Mesendoderm (in vitro differentiated cells): Measurements from ENCODE around the gene SLC6A17.

Experiments
- DNase-seq: peaks from one replicate; pipeline ENCODE4 v3.0.0; 2013
- H2AK5ac ChIP-seq: 2 replicates; pipeline ENCODE4 v1.6.1; 2013; ENCODE audit warnings: low read length, inconsistent platforms
- H2BK120ac ChIP-seq: 2 replicates; pipeline ENCODE4 v1.6.1; 2013; ENCODE audit warnings: low read depth, mild to moderate bottlenecking, low read length, moderate library complexity, mixed read lengths
- H2BK15ac ChIP-seq: replicated peaks from 2 replicates; pipeline ENCODE4 v1.6.1; 2013; ENCODE audit warnings: low read depth, mild to moderate bottlenecking, moderate library complexity
- H2BK5ac ChIP-seq: 2 replicates; pipeline ENCODE4 v1.6.1; 2013; ENCODE audit warnings: low read length, inconsistent platforms
- H3K18ac ChIP-seq: 2 replicates; pipeline ENCODE4 v1.6.1; 2013; ENCODE audit warnings: mild to moderate bottlenecking, low read length, mixed read lengths
- H3K23ac ChIP-seq: one replicate; pipeline ENCODE4 v1.6.1; 2013; ENCODE audit warnings: low read length
- H3K27ac ChIP-seq: 2 replicates; pipeline ENCODE4 v1.5.1; 2013; ENCODE audit warnings: low read depth, mild to moderate bottlenecking, inconsistent platforms, low read length, moderate library complexity
- H3K27me3 ChIP-seq: 2 replicates; pipeline ENCODE4 v1.6.1; 2013; ENCODE audit warnings: low read length, control low read depth, mild to moderate bottlenecking, inconsistent platforms; ENCODE audit not compliant: insufficient read depth, poor library complexity
- H3K36me3 ChIP-seq: 2 replicates; pipeline ENCODE4 v1.6.1; 2013; ENCODE audit warnings: low read length, inconsistent platforms; ENCODE audit not compliant: control insufficient read depth, insufficient read depth
- H3K4ac ChIP-seq: one replicate; pipeline ENCODE4 v1.6.1; 2013; ENCODE audit warnings: low read depth, mild to moderate bottlenecking, low read length, moderate library complexity
- H3K4me1 ChIP-seq: 2 replicates; pipeline ENCODE4 v1.6.1; 2013; ENCODE audit warnings: low read depth, low read length, inconsistent platforms; ENCODE audit not compliant: control insufficient read depth
- H3K4me2 ChIP-seq: 2 replicates; pipeline ENCODE4 v1.6.1; 2013; ENCODE audit warnings: low read length
- H3K4me3 ChIP-seq: 2 replicates; pipeline ENCODE4 v1.5.1; 2013; ENCODE audit warnings: mild to moderate bottlenecking, low read length
- H3K56ac ChIP-seq: one replicate; pipeline ENCODE4 v1.6.1; 2013; ENCODE audit warnings: low read length
- H3K79me1 ChIP-seq: 2 replicates; pipeline ENCODE4 v1.6.1; 2013; ENCODE audit warnings: low read length, inconsistent platforms
- H3K79me2 ChIP-seq: 2 replicates; pipeline ENCODE4 v1.6.1; 2013; ENCODE audit warnings: mild to moderate bottlenecking, low read length; ENCODE audit not compliant: control insufficient read depth, insufficient read depth
- H3K9ac ChIP-seq: 2 replicates; pipeline ENCODE4 v1.6.1; 2013; ENCODE audit warnings: low read length, inconsistent platforms
- H4K5ac ChIP-seq: one replicate; pipeline ENCODE4 v1.6.1; 2013; ENCODE audit warnings: low read length
- H4K8ac ChIP-seq: one replicate; pipeline ENCODE4 v1.6.1; 2013; ENCODE audit warnings: low read depth, mild to moderate bottlenecking, control low read depth, low read length, moderate library complexity
- WGBS: extraction: QIAGEN DNeasy Blood & Tissue Kit; methylation state at CpG from one replicate; pipeline ENCODE4 v1.1.7; 2013; ENCODE audit warnings: low lambda C conversion rate, missing lambda C conversion rate; ENCODE audit not compliant: insufficient coverage; ENCODE audit errors: extremely low coverage; 5-methylcytosine and 5-hydroxymethylcytosine counted together

SLC6A17 gene

DNA sequence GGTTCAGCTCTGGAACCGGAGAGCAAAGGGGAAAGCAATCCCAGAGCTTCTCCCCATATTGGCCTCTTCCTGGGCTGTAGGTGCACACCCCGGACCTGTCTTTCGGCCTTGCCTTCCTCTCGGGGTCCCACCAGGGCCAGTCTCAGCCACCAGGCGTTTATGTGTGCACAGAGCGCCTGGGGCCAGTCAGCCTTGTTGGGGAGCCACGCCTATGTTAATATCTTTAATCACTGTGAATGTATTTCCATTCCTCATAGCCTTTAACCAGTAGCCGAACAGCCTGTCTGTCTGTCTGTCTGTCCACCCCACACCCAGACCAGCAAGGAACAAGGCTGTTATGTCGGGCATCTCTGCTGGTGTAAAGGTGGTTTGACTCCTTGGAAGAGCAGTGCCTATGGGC lies 78.6 kb downstream of the SLC6A17 start:
- Histone ChIP-seq H3K79me2 (no peaks in the 10 kb centered on the region), H3K9ac (no peak overlapping the region), H3K23ac (no peak overlapping the region), H3K27me3 (no peaks in the 10 kb centered on the region), H4K8ac (no peak overlapping the region), H2BK15ac (no peak overlapping the region), H3K4me1 (no peaks in the 10 kb centered on the region), H3K36me3 (peaks cover 6% of the 10 kb centered on the region), H4K5ac (no peak overlapping the region), H3K56ac (no peak overlapping the region), H3K79me1 (peaks cover 3% of the 10 kb centered on the region), H2BK120ac (no peak overlapping the region), H2BK5ac (no peak overlapping the region), H3K4me3 (no peak overlapping the region), H2AK5ac (no peak overlapping the region), H3K18ac (no peak overlapping the region), H3K4ac (no peak overlapping the region), H3K27ac (no peak overlapping the region), H3K4me2 (no peak overlapping the region)
- no peak for DNase-seq
- WGBS = no CpG with 5 or more reads among the region's 9 CpGs

DNA sequence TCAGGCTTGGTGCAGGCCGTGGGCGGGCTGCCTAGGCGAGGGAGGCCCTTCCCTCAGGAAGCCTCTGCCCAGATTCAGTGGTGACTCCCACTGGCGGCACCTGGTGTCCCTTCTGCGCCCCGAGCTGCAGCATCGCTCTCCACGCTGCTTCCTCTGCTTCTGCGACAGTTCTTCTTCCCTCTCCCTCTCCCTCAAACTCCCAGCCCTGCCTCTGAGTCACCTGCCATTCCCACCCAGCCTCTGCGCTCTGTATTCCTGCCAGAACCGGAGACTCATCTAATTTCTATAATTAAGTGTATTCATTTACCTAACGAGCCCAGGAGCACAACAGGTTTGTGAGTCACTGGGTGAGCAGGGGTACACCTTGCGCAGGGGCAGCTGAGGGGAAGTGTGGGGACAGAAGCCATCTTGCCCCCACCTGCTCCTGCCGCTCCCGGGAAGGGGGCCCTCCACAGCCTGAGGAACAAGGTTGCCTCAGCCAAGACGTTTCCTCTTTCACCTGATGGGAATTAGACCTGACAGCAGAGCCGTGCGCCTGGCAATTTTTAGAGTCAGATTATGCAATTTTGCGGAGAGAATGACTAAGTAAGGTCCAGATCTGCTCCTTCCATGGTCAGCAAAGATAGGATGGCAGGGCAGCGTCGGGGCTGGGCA lies 79.2 kb downstream of the SLC6A17 start:
- H3K9ac ChIP-seq = no peak overlapping the region
- peaks cover 6% of the 10 kb centered on the region for H3K36me3 ChIP-seq
- H4K5ac ChIP-seq = no peak overlapping the region
- no peaks in the 10 kb centered on the region for H3K79me2 ChIP-seq
- H3K4me2 ChIP-seq = no peak overlapping the region
- H3K4me3 ChIP-seq = no peak overlapping the region
- no peak overlapping the region for H2AK5ac ChIP-seq
- no peak overlapping the region for H2BK120ac ChIP-seq
- no peak overlapping the region for H3K23ac ChIP-seq
- no peak overlapping the region for H2BK15ac ChIP-seq
- WGBS = no CpG with 5 or more reads among the region's 21 CpGs
- H3K18ac ChIP-seq = no peak overlapping the region
- no peak for DNase-seq
- no peak overlapping the region for H2BK5ac ChIP-seq
- no peaks in the 10 kb centered on the region for H3K27me3 ChIP-seq
- no peak overlapping the region for H3K27ac ChIP-seq
- no peak overlapping the region for H3K56ac ChIP-seq
- H3K79me1 ChIP-seq = peaks cover 1% of the 10 kb centered on the region
- no peak overlapping the region for H4K8ac ChIP-seq
- H3K4me1 ChIP-seq = no peaks in the 10 kb centered on the region
- no peak overlapping the region for H3K4ac ChIP-seq

DNA sequence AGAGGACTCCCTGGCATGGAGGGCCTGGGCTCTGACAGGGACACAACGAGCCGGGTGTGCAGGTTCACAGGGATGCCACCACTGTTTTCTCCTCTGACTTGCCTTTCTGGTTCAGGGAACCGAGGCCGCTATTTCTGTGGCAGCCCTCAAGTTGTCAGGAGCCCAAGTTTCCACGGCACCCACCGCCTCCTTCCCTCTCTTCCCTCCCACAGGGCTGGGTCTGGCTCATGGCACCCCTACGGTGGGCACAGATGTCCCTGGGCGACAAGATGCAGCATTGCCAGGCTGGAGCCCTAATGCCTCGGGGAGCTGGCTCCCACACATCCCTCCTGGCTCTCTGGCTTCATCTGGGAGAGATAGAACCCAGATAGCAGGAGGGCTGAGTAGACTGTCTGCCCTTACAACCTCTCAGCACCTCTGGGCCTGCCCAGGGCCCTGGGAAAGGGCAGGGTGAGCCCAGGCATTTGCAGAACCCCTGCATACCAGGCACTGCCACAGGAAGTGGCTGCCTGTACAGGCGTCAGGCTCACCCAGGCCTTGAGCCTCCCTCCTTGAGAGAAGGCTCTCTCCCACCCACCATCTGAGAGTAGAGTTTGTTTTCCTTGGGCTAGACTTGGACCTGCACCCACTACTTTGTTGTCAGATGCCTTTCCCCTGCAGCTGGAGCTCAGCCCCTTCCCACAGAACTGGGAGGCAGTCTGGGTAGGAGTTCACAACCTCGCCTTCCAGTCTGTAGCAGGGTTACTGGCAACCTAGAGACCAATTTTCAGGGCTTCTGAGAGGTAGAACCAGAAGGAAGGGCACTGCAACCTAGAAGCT lies 80.3 kb downstream of the SLC6A17 start:
- Histone ChIP-seq H3K4ac (no peak overlapping the region), H2BK5ac (no peak overlapping the region), H3K4me1 (no peaks in the 10 kb centered on the region), H4K8ac (no peak overlapping the region), H3K56ac (no peak overlapping the region), H4K5ac (no peak overlapping the region), H2BK15ac (no peak overlapping the region), H3K18ac (no peak overlapping the region), H3K4me2 (no peak overlapping the region), H3K36me3 (peaks cover 6% of the 10 kb centered on the region), H3K23ac (no peak overlapping the region), H3K27ac (no peak overlapping the region), H3K4me3 (no peak overlapping the region), H2BK120ac (no peak overlapping the region), H3K27me3 (no peaks in the 10 kb centered on the region), H3K79me1 (peaks cover 1% of the 10 kb centered on the region), H3K79me2 (no peaks in the 10 kb centered on the region), H3K9ac (no peak overlapping the region), H2AK5ac (no peak overlapping the region)
- WGBS = no CpG with 5 or more reads among the region's 11 CpGs
- DNase-seq = no peak

DNA sequence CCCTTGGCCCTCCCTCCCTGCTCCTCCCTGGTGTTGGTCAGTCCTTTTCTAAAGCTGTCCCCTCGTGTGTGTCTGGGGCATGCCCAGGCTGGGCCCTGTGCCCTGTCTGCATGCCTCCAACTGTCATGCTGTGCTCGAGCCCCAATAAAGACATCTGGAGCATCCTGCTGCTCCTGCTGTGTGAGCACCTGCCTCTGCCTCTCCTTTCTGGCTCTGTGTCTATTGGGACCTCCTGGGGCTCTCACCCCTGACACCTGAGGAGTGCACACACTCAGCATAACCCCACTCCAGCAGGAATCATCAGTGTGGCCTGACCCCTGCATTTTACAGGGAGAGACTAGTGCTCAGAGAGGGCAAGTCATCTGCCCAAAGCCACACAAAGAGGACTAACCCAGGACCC lies 83.6 kb downstream of the SLC6A17 start:
- Histone ChIP-seq H3K9ac (no peak overlapping the region), H3K79me1 (no peaks in the 10 kb centered on the region), H3K27ac (no peak overlapping the region), H3K27me3 (no peaks in the 10 kb centered on the region), H3K18ac (no peak overlapping the region), H2AK5ac (no peak overlapping the region), H3K4me1 (peaks cover under 1% of the 10 kb centered on the region), H2BK15ac (no peak overlapping the region), H3K4me3 (no peak overlapping the region), H4K5ac (no peak overlapping the region), H2BK120ac (no peak overlapping the region), H3K4ac (no peak overlapping the region), H3K56ac (no peak overlapping the region), H3K36me3 (peaks cover 4% of the 10 kb centered on the region), H3K4me2 (no peak overlapping the region), H4K8ac (no peak overlapping the region), H3K79me2 (no peaks in the 10 kb centered on the region), H2BK5ac (no peak overlapping the region), H3K23ac (no peak overlapping the region)
- WGBS = no CpG with 5 or more reads among the region's 2 CpGs
- DNase-seq = no peak

DNA sequence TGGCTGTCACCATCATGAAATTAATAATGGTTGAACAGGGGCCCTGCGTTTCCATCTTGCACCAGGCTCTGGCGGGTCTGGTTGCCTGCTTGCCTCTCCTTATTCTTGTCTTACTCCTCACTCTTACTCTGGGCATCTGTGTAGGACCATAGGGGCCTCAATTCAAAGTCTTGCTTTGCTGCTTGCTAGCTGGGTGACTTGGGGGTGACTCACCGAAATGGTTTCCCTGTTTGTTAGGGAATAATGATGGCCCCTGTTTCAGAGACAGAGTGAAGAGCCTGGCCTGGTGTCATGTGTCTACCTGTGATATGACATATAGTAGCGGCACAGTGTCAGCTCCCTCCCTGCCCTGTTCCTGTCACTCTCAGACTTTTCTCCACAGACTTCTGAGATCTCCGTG lies 84.4 kb downstream of the SLC6A17 start:
- no peak overlapping the region for H3K18ac ChIP-seq
- no peak overlapping the region for H2BK5ac ChIP-seq
- no CpG with 5 or more reads among the region's 5 CpGs for WGBS
- H3K4me1 ChIP-seq = peaks cover 2% of the 10 kb centered on the region
- H3K9ac ChIP-seq = no peak overlapping the region
- no peak overlapping the region for H3K4me3 ChIP-seq
- no peaks in the 10 kb centered on the region for H3K79me2 ChIP-seq
- no peak overlapping the region for H3K56ac ChIP-seq
- H3K79me1 ChIP-seq = no peaks in the 10 kb centered on the region
- H3K36me3 ChIP-seq = peaks cover 4% of the 10 kb centered on the region
- H3K4me2 ChIP-seq = no peak overlapping the region
- no peak overlapping the region for H2BK15ac ChIP-seq
- no peak overlapping the region for H2BK120ac ChIP-seq
- H3K23ac ChIP-seq = no peak overlapping the region
- DNase-seq = no peak
- H3K4ac ChIP-seq = no peak overlapping the region
- H2AK5ac ChIP-seq = no peak overlapping the region
- no peaks in the 10 kb centered on the region for H3K27me3 ChIP-seq
- no peak overlapping the region for H4K5ac ChIP-seq
- H3K27ac ChIP-seq = no peak overlapping the region
- H4K8ac ChIP-seq = no peak overlapping the region
